ENCODE results near the gene PPP1R2B.

DNA sequence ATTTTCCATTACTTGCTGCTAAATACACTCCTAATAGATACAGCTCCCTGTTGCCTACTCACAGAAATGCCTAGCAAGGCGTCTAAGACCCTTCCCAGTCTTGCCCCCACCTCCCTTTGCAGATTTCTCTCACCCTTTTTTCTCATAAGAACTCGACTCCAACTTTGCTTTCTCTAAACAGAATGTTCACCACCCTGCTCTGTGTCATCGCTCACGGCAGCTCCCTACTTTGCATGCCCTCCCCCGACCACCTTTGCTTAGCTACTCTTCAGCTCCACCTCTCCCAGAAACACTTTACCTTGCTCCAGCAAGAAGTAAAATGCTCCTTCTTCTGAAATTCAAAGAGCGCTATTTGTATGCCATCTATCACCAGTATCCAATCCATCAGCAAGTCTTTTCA, 15.2 kb upstream of the PPP1R2B start:
- TF ChIP-seq, protein P1, sequence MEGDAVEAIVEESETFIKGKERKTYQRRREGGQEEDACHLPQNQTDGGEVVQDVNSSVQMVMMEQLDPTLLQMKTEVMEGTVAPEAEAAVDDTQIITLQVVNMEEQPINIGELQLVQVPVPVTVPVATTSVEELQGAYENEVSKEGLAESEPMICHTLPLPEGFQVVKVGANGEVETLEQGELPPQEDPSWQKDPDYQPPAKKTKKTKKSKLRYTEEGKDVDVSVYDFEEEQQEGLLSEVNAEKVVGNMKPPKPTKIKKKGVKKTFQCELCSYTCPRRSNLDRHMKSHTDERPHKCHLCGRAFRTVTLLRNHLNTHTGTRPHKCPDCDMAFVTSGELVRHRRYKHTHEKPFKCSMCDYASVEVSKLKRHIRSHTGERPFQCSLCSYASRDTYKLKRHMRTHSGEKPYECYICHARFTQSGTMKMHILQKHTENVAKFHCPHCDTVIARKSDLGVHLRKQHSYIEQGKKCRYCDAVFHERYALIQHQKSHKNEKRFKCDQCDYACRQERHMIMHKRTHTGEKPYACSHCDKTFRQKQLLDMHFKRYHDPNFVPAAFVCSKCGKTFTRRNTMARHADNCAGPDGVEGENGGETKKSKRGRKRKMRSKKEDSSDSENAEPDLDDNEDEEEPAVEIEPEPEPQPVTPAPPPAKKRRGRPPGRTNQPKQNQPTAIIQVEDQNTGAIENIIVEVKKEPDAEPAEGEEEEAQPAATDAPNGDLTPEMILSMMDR (conservative IDR thresholded peaks at IDR 0.05) = no peak
- no peak for TF ChIP-seq EZH2 (IDR thresholded peaks at IDR 0.05; ENCODE audit: low read depth)
